ENCODE data around the gene TARS2.
A peak's percentile ranks its signal among the peaks of the same experiment; 100 is the strongest.

The TARS2 gene

GRCh38 chr1:150486966-150487762, at the start of gene TARS2:
Gene TARS2 (plus strand): TSS chr1:150487419. CDS start chr1:150487451, 32 bp downstream.
- peak; percentile 98 for DNase-seq (ENCODE audit: low spot score)
- H3K27ac ChIP-seq = peak within 1 kb of the TSS; percentile 62
- ChIA-PET POLR2A (ENCODE audit: low non-redundant PET) (no interaction called here), CTCF (no interaction called here)
- no peak for TF ChIP-seq CTCF (conservative IDR thresholded peaks at IDR 0.05; ENCODE audit: low read depth)

- no peak for TF ChIP-seq CTCF (conservative IDR thresholded peaks at IDR 0.05; ENCODE audit: low read depth)
- POLR2A ChIA-PET (ENCODE audit: low non-redundant PET) = no interaction called here
- no peak overlapping the region for H3K27ac ChIP-seq
- no peak for DNase-seq (ENCODE audit: low spot score)
- CTCF ChIA-PET = interaction anchor here (0.7 kb wide), 1 partner anchor 91 kb away, joined by 3 read pairs; no protein-coding TSS in a partner anchor
Observed at GRCh38 chr1:150441121-150441520, 46.1 kb upstream of the TARS2 start.

GRCh38 chr1:150444232-150444631, 43.0 kb upstream of the TARS2 start:
- ChIA-PET CTCF (interaction anchor here (0.7 kb wide), 1 partner anchor 59 kb away, joined by 3 read pairs; no protein-coding TSS in a partner anchor), POLR2A (ENCODE audit: low non-redundant PET) (no interaction called here)

GRCh38 chr1:150456146-150456647, 31.0 kb upstream of the TARS2 start:
- ChIA-PET CTCF (no interaction called here), POLR2A (ENCODE audit: low non-redundant PET) (no interaction called here)
- DNase-seq (ENCODE audit: low spot score) = no peak
- no peak for TF ChIP-seq CTCF (conservative IDR thresholded peaks at IDR 0.05; ENCODE audit: low read depth)
- no peak overlapping the region for H3K27ac ChIP-seq

More at GRCh38 chr1:150444232-150444631, 43.0 kb upstream of the TARS2 start:
- no peak overlapping the region for H3K27ac ChIP-seq
- no peak for DNase-seq (ENCODE audit: low spot score)
- TF ChIP-seq CTCF (conservative IDR thresholded peaks at IDR 0.05; ENCODE audit: low read depth) = no peak

GRCh38 chr1:150464422-150464826, 22.8 kb upstream of the TARS2 start:
- ChIA-PET POLR2A (ENCODE audit: low non-redundant PET) (no interaction called here), CTCF (interaction anchor here (0.8 kb wide), 1 partner anchor 92 kb away, joined by 3 read pairs; no protein-coding TSS in a partner anchor)
- DNase-seq (ENCODE audit: low spot score) = peak; percentile 64
- no peak overlapping the region for H3K27ac ChIP-seq
- peak; percentile 72 for TF ChIP-seq CTCF (conservative IDR thresholded peaks at IDR 0.05; ENCODE audit: low read depth)

- no peak for TF ChIP-seq CTCF (conservative IDR thresholded peaks at IDR 0.05; ENCODE audit: low read depth)
- CTCF ChIA-PET = no interaction called here
- H3K27ac ChIP-seq = no peak overlapping the region
- POLR2A ChIA-PET (ENCODE audit: low non-redundant PET) = no interaction called here
- no peak for DNase-seq (ENCODE audit: low spot score)
Observed at GRCh38 chr1:150466964-150467363, 20.3 kb upstream of the TARS2 start.

Data from RWPE1 (cell line).